Kasumi-1 (cell line): ENCODE data around the gene NPPC.
A peak's percentile ranks its signal among the peaks of the same experiment; 100 is the strongest.
"Not testable (repeated sequence)": the region's sequence is repeated elsewhere in the genome, so short reads cannot be mapped to it uniquely, and the experiment has no call there.

Experiments
- DNase-seq, 2 experiments: peaks; one replicate each; lab custom pipeline; 2025; lab: John Stamatoyannopoulos, UW

Gene NPPC, protein sequence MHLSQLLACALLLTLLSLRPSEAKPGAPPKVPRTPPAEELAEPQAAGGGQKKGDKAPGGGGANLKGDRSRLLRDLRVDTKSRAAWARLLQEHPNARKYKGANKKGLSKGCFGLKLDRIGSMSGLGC

DNA sequence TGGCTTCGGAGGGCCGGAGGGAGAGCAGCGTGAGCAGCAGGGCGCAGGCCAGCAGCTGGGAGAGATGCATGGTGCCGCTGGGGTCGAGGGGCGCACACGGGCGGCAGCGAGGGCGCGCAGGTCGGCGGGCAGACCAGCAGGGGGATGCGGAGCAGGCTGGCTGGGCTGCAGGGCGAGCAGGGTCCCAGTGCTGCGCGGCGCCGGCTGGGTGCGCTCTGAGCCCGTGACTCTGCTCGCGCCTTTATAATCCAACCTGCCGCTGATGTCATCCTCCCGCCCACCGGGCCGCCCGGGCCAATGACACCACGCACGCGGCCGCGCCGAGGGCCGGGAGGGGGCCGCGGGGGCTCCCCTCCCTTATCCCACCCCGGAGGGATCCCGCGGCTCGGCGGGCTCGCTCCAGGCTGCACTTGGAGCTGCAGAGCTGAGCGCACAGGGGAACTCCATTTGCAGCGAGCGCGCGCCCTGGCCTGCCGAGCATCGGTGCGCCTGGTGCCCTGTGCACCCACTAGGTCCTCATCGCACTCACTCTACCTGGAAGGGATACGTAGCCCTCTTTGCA, at the start of gene NPPC:
Gene NPPC, minus strand, starts transcription at position 217 of the 562 bp plus-strand sequence. Its CDS starts 147 bp downstream, at position 70.
- DNase-seq, result peak; percentile 12 to 26

DNA sequence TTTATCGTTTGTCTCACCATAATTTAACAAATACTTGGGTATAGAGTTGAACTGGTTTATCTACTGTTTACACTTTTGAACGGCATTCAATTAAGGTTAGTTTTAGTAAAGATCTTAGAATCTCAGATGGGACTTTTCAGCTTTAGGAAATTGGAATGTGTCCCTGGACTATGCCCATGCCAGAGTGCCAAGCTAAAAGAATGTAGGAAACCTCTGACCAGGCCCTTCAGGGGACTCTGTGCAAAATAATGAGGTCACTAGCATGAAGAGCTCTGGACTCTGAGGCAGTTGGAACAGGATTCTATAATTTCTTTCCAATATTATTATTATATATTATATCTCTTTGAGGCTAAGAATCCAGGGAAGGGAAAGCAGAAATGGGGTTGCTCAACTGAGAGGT, 48.8 kb upstream of the NPPC start:
- DNase-seq, result no peak

DNA sequence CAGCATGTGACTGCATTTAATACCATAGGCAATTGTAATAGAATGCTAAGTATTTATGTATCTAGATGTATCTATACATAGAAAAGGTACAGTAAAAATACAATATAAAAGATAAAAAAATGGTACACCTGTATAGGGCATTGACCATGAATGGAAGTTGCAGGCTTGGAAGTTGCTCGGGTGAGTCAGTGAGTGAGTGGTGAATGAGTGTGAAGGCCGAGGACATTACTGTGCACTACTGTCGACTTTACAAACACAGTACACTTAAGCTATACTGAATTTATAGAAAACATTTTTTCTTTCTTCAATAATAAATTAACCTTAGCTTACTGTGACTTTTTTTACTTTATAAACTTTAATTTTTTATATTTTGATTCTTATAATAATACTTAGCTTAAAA, 44.3 kb upstream of the NPPC start:
- no peak for DNase-seq

DNA sequence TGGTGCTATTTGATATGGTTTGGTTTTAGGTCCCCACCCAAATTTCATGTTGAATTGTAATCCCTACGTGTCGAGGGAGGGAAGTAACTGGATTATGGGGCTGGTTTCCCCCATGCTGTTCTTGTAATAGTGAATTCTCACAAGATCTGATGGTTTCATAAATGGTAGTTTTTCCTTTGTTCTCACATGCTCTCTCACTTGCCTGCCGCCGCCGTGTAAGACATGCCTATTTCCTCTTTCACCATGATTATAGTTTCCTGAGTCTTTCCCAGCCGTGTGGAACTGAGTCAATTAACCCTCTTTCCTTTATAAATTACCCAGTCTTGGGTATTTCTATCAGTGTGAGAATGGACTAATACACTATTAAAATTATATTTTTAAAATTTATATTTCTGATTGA, 42.6 kb upstream of the NPPC start:
- no peak for DNase-seq

DNA sequence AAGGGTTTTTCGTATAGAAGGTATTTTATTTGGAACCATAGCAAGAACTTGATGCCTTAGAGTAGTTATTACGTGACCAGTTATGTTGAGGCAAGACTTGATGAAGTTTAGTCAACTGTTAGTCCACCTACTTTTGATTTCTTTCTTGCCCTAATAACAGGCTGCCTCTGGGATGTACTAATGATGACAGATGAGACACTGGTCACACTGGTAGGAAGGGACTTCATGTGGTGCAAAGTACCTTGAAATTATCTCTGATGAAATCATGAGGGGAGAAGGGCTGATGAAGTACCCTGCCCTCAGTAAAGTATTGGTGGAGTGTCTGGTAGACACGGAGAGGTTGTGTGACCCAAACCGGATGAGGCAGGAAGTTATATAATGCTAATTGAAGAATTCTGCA, 40.7 kb upstream of the NPPC start:
- DNase-seq, result no peak

DNA sequence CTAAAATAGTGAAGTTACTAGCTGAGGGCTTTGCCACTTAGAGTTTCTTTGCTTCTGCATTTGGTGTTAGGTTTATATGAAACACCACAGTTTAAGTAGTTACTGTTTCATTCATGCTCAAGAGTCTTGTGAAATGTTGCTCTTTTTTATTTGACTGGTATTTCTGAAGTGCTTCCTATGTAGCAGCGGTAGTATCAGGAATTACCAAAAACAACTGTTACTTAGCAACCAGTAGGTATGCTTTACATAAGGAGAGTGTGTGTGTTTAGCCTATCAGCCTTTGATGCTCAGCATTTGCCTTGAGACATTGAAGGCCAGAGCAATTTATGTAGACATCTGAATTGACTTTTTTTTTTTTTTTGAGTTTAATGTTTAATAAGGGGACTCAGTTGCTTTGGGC, 38.9 kb upstream of the NPPC start:
- no peak for DNase-seq

DNA sequence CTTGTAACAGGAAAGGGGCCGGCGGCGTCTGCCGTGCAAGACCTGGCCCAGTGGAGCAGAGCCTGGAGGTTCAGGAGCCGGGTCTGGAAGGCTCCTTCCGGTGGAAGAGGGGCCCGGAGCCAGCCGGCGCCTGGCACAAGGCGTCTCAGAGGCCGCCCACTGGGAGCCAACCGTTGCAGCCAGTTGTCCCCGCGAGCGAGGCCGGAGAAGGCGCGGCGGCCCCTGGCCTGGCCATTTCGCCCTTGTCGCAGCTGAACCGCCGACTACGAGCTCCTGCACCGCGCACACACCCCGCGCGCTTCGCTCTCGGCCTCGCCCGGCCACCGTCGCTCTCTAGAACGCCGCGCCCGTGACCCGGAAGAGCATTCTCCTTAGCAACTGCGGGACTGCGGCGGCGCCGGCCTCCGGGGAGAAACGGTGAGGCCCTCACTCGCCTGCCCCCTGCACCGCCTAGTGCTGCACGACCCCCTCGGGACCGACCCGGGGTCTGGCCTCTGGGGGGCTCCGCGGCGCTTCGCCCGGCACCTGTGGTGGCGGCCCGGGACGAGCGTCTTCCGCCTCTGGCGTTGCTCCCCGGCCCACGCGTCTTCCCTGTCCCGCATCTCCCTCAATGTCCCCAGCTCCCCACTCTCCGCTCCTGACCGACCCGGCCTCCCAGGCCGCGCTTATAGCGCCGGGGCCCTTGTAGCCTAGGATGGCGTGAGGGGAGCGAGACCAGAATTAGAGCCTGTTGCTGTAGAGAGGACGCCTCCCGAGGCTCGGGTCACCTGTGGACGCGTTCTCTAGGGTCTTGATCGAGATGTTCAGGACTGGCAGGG, 35.4 kb upstream of the NPPC start, which contains the start of gene DIS3L2:
Gene DIS3L2, plus strand, starts transcription at position 365 of the 818 bp plus-strand sequence. CDS start 53,215 bp downstream, outside the sequence.
- peak; percentile 49 to 53 for DNase-seq

DNA sequence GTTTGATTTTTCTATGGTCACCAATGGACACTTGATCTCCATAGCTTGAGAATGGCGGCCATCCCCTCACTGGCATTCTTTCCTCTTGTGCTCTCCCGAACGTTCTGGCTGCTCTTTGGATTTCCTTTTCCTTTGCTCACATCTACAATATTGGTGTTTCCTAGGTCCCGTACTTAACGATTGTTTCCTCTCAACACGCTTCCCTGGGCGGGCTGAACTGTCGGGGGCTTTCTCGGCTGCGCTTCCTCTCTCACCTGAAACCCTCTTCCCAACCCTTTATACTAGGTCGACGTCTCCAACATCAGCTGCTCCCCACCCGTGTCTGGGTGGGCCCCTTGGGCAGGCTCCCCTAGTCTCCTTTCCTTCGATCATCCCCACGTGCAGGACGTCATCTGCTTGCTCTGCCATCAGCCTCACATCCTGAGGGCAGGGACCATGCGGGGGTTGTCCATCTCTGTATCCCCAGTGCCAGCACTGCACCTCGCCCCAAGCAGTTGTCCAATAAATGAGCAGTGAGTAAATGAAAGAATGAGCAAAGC, 34.7 kb upstream of the NPPC start:
- DNase-seq, result no peak

DNA sequence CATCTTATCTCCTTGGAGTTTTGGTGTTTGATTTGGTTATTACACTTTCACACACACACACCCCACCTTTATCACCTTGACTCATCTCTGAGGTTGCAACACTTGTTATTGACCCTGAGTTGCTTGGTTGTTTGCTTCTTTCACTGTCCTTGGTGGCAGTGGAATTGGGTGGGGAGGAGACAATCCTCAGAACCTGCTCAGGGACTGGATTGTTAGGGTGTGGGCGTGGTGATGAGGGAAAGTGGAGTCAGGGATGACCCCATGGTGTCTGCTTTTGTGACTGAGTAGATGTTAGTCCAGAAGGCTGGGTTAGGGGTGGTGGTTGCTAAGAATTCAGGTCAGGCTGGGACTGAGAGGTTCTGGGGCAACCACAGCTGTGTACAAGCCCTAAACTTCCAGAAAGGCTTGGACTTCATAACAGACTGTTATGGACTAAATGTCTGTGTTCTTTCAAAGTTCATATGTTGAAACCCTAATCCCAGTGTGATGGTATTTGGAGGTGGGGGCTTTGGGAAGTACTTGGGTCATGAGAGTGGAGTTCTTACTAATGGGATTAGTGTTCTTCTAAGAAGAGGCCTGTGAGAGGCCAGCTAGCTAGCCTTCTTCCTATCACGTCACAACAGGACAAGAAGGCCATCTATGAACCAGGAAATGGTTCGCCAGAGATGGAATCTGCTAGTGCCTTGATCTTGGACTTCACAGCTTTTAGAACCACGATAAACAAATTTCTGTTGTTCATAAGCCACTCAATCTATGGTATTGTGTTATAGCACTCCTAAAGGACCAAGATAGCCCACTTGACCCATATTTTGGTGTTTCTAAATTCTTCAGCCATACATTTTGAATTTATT, 31.9 kb upstream of the NPPC start:
- no peak for DNase-seq

DNA sequence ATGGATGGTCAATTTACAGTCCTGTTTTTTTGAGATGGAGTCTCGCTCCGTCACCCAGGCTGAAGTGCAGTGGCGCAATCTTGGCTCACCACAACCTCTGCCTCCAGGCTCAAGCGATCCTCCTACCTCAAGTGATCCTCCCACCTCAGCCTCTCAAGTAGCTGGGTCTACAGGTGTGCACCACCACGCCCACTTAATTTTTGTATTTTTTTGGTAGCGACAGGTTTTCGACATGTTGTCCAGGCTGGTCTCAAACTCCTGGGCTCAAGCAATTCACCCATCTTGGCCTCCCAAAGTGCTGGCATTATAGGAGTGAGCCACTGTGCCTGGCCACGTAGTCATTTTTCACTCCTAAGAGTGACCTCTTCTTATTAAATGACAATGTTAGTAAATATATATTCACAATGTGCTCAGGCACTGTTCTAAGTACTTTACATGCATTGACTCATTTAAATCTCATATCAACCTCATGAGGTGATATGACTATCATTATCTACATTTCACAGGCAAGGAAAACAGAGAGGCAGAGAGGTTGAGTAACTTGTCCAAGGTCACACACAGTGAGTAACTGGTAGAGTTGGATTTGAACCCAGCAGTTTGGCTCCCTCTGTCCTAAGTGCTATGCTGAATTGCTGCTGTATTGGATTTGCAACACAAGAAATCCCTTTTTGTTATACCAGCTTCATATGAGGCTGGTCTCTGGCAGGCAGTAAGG, 29.7 kb upstream of the NPPC start:
- DNase-seq, result no peak

DNA sequence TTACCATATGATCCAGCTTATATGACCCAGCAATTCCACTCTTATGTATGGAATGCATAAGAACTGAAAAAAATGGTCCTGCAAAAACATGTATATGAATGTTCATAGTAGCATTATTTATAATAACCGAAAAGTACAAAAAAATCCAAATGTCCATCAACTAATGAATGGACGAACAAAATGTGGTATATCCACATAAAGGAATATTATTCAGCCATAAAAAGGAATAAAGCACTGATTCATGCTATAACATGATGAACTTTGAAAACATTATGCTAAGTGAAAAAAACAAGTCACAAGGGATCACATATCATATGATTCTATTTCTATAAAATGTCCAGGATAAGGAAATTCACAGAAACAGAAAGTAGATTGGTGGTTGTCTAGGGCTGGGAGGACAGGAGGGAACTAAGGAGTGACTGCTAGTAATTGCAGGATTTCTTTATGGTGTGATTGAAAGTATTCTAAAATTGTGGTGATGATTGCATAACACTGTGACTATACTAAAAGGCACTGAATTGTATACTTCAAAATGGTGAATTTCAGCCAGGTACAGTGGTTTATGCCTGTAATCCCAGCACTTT, 25.3 kb upstream of the NPPC start:
- no peak for DNase-seq

DNA sequence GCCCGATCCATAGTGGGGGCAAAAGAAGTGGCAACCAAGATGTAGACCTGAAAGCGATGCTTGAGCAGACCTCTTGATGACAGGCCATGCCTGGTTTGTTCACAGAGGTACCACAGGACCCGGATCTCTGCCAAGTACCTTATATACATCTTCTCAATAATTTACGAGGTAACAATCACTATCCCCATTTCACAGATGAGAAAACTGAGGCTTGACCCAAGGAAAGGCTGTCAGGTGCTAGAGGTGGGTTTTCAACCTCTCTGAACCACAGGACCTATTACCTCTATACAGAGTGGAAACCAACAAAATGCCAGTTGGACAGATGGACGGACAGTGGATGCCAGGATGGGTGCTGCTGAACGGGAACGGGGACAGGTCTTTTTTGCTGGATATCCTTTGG, 21.5 kb upstream of the NPPC start:
- no peak for DNase-seq

DNA sequence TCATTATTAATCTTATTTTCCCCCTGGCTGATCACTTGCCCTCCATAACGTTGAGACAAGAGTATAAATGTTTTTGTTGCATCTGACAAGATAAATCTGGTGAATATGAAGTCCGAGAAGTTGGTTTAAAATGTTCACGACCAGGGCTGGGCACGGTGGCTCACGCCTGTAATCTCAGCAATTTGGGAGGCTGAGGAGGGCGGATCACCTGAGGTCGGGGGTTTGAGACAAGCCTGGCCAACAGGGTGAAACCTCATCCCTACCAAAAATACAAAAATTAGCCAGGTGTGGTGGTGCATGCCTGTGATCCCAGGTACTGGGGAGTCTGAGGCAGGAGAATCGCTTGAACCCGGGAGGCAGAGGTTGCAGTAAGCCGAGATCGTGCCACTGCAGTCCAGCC, 20.9 kb upstream of the NPPC start:
- DNase-seq, result not testable (repeated sequence)

DNA sequence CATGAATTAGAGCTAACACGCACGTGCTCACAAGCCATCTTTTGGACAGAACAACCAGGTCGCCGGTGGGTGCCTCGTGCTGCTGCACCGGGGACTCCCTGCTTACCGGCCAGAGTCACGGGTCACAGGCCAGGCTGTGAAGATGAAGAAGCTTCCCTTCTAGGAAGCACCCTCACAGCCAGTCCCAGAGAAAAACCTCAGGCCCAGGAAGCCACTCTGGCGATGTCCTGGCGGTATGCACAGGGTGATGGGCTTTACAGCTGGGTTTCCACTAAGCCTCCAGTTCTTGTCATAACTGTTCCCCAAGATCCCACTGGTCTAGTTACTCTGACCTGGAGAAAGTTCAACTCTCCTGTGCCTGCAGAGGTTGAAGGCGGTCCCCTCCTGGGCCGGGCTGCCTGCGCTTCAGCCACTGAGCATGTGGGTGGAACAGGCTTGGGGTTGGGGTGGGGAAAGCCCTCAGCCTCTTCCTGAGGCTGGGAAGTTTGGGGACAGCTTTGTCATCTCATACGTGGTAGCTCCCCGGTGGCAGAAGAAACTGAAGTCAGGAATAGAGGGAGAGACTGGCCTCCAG, 20.1 kb upstream of the NPPC start:
- no peak for DNase-seq

DNA sequence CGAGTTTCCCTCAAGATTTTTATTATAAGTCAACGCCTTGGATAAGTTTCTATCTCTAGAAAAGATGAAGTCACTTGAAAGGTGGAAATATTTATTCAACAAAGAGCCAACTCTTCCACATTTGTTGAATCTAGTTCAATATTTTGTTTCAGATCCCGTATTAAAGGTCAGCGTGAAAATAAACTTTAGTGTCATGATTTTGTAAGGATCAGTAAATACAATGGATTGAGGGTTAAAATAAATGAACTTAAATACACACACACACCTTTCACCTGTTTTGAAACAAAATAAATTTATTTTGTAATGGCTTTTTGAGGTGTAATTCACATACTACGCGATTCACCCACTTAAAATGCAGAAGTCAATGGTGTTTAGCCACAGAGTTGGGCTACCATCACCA, 16.0 kb upstream of the NPPC start:
- DNase-seq, result no peak

DNA sequence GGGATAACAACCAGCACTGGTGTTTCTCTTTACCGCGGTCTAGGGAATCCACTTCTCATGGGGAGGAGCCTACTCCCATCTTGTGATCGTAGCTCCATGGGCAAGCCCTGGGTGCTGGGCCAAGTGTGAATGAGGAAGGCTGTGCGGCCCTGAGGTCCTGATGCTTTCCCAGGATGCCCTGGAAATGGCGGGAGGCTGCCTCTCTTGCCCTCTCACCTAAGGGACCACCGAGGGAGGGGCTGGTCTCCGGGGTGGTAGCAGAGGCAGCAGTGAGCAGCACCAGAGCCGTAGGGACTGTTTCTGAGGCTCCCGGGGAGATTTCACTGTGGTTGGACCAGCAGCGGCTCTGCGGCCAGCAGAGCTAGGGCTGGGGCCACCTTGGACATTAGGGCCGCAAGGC, 15.5 kb upstream of the NPPC start:
- DNase-seq, result no peak

DNA sequence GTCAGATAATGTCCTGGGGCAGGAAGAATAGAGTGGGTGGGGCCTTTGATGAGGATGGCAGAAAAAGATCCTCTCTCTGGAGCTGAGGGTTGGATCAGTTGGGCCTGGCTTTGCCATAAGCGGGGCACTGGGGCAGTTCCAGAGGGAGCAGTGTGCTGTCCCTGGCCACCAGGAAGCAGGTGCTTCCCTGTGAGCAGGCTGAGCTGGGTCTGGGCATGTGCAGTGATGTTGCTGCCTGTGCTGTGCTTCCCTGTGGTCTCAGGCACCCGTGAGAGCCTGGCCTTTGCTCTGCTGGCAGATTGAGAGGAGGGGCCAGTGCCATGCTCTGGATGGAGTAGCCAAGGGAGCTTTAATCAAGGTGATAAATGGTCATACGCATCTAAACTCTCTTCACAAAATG, 14.6 kb upstream of the NPPC start:
- no peak for DNase-seq

DNA sequence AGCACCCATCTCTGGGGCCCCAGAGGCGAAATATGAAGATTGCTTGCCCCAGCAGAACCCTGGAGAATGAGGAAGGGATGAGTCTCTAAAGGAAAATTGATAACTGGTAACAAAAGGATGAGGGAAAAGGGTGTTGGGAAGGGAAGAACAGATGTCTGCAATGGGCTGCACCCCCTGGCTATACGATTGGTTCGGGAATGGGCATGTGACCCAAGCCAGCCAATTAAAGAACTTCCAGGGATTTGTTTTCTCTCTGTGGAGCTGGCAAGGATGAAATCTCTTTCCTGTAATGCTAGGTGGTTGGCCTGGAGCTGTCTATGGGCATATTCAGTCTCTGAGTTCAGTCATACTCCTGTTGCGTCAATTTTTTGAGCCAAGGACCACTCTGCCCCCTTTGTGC, 12.8 kb upstream of the NPPC start:
- DNase-seq, result no peak

DNA sequence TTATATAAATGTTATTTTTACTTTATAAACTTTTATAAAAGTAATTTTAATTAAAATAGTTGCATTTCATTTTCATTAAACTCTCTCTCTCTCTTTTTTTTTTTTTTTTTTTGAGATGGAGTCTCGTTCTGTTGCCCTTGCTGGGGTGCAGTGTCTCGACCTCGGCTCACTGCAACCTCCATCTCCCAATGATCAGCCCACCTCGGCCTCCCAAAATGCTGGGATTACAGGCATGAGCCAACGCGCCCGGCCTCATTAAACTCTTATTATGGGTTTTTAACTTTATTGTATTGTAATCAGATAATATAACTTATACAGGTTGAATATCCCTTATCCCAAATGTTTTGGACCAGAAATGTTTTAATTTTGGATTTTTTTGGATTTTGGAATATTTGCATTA, 10.9 kb upstream of the NPPC start:
- no peak for DNase-seq

DNA sequence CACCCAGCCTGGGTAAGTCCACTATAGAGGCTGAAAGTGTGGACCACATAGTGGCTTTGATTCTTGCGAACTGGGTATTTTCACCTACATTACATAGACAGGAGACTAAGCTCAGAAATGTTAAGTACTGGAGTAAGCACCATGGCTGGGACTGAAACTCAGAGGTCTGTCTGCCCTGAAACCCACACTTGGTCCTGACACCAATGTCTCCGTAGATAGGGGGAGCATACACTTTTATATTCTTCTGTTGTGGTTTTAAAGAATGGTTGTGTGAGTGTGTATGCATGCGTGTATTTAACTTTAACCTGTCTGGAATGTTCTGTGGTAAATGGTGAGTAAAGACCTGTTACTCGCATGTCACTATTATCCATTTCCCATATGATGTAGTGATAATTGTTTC, 10.3 kb upstream of the NPPC start:
- DNase-seq, result no peak

DNA sequence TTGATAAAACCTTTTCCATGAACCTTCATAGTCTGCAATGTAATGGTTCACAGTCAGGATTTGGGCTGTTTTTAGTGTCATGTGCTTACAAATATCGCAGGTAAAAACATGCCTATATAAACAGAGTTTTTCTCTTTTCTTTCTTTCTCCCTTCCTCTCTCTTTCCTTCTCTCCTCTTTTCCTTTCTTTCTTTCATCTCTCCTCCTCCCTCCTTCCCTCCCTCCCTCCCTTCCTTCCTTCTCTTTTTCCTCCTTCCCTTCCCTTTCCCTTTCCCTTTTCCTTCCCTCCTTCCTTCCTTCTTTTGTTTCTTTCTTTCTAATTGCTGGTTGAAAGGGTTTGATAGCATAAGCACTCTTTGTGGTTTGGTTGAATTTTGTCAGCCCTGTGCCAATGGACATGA, 9.6 kb upstream of the NPPC start:
- DNase-seq, result no peak
